HG03025 (cell line): ENCODE results near the gene PTBP3.
"Not testable (repeated sequence)": the region's sequence is repeated elsewhere in the genome, so short reads cannot be mapped to it uniquely, and the experiment has no call there.

ENCODE experiments used
- ATAC-seq: cut with Tn5 transposase; IDR thresholded peaks from one replicate; pipeline ENCODE4 v1.9.1; 2021; ENCODE audit warnings: mild to moderate bottlenecking, moderate library complexity; ENCODE audit not compliant: unreplicated experiment, low FRiP score

The PTBP3 gene

GRCh38 chr9:112332977-112333638, at the start of gene PTBP3:
Gene PTBP3, minus strand, starts transcription at chr9:112333619. Its CDS starts 35,754 bp downstream, at chr9:112297865.
- peak; percentile 61 for ATAC-seq

GRCh38 chr9:112382501-112383364, 49.3 kb upstream of the PTBP3 start:
- ATAC-seq: no peak

- ATAC-seq: no peak
Measured at GRCh38 chr9:112382066-112382465, 48.6 kb upstream of the PTBP3 start.

- no peak for ATAC-seq
Measured at GRCh38 chr9:112380825-112381221, 47.4 kb upstream of the PTBP3 start.

GRCh38 chr9:112380102-112380824, 46.8 kb upstream of the PTBP3 start, which contains the start of gene HSDL2:
Gene HSDL2, plus strand, starts transcription at chr9:112380108. Its CDS starts 56 bp downstream, at chr9:112380164.
- ATAC-seq: peak; percentile 32

GRCh38 chr9:112379177-112380101, 46.0 kb upstream of the PTBP3 start:
- peak; percentile 80 for ATAC-seq

- peak; percentile 9 for ATAC-seq
Measured at GRCh38 chr9:112378328-112379176, 45.1 kb upstream of the PTBP3 start.

GRCh38 chr9:112377684-112378327, 44.4 kb upstream of the PTBP3 start:
- no peak for ATAC-seq

- ATAC-seq: no peak
Measured at GRCh38 chr9:112377087-112377486, 43.7 kb upstream of the PTBP3 start.

GRCh38 chr9:112375361-112375760, 41.9 kb upstream of the PTBP3 start:
- no peak for ATAC-seq

- ATAC-seq: not testable (repeated sequence)
Measured at GRCh38 chr9:112374232-112374631, 40.8 kb upstream of the PTBP3 start.

GRCh38 chr9:112373666-112374065, 40.2 kb upstream of the PTBP3 start:
- not testable (repeated sequence) for ATAC-seq

GRCh38 chr9:112371060-112371459, 37.6 kb upstream of the PTBP3 start:
- no peak for ATAC-seq

- ATAC-seq: no peak
Measured at GRCh38 chr9:112369817-112370216, 36.4 kb upstream of the PTBP3 start.

- ATAC-seq: no peak
Measured at GRCh38 chr9:112367465-112367864, 34.0 kb upstream of the PTBP3 start.

GRCh38 chr9:112366591-112366990, 33.2 kb upstream of the PTBP3 start:
- no peak for ATAC-seq

- ATAC-seq: not testable (repeated sequence)
Measured at GRCh38 chr9:112365257-112365656, 31.8 kb upstream of the PTBP3 start.

- no peak for ATAC-seq
Measured at GRCh38 chr9:112364761-112365160, 31.3 kb upstream of the PTBP3 start.
